Measurements from ENCODE around the gene MED15.
"Not testable (repeated sequence)": the region's sequence is repeated elsewhere in the genome, so short reads cannot be mapped to it uniquely, and the experiment has no call there.

The MED15 gene

GRCh38 chr22:20504293-20504922 is 3.0 kb upstream of the MED15 start:
- DNase-seq; intact Hi-C loops (cut with DNase I): not testable (repeated sequence)

- no peak for DNase-seq
- intact Hi-C loops (cut with DNase I): no loop called here
These were observed 712 bp upstream of the MED15 start for GRCh38 chr22:20506543-20507252.

GRCh38 chr22:20508067-20508755 is 801 bp downstream of the MED15 start:
- intact Hi-C loops (cut with DNase I): not testable (repeated sequence)
- DNase-seq: peak in 1 of 42 donors; percentile 23

GRCh38 chr22:20508815-20509271 is 1.4 kb downstream of the MED15 start:
- no peak for DNase-seq
- intact Hi-C loops (cut with DNase I): no loop called here

GRCh38 chr22:20509344-20510047 is 2.1 kb downstream of the MED15 start:
- intact Hi-C loops (cut with DNase I): no loop called here
- peak in 36 of 42 donors; percentile 26 to 90 (median 64) for DNase-seq

- no peak for DNase-seq
- intact Hi-C loops (cut with DNase I): no loop called here
These were observed 3.6 kb downstream of the MED15 start for GRCh38 chr22:20510811-20511577.

GRCh38 chr22:20511578-20512229 is 4.3 kb downstream of the MED15 start:
- intact Hi-C loops (cut with DNase I): no loop called here
- DNase-seq: no peak

- intact Hi-C loops (cut with DNase I): no loop called here
- DNase-seq: peak in 13 of 42 donors; percentile 23 to 73 (median 42)
These were observed 7.4 kb downstream of the MED15 start for GRCh38 chr22:20514658-20515406.

- intact Hi-C loops (cut with DNase I): no loop called here
- DNase-seq: no peak
These were observed 9.0 kb downstream of the MED15 start for GRCh38 chr22:20516399-20516798.

GRCh38 chr22:20517422-20517821 is 10.0 kb downstream of the MED15 start:
- intact Hi-C loops (cut with DNase I): no loop called here
- no peak for DNase-seq

GRCh38 chr22:20517841-20518592 is 10.6 kb downstream of the MED15 start:
- intact Hi-C loops (cut with DNase I): no loop called here
- DNase-seq: no peak

GRCh38 chr22:20519558-20519957 is 12.1 kb downstream of the MED15 start:
- no peak for DNase-seq
- intact Hi-C loops (cut with DNase I): no loop called here

- DNase-seq: no peak
- intact Hi-C loops (cut with DNase I): no loop called here
These were observed 12.7 kb downstream of the MED15 start for GRCh38 chr22:20520093-20520511.

GRCh38 chr22:20522134-20523004 is 15.0 kb downstream of the MED15 start:
- DNase-seq: peak in 24 of 42 donors; percentile 14 to 82 (median 44)
- intact Hi-C loops (cut with DNase I): no loop called here

GRCh38 chr22:20523086-20523983 is 15.9 kb downstream of the MED15 start:
- DNase-seq: peak in 3 of 42 donors; percentile 22 to 45 (median 23)

More at GRCh38 chr22:20523086-20523983, 15.9 kb downstream of the MED15 start:
- intact Hi-C loops (cut with DNase I): no loop called here
